Glutamatergic neuron (in vitro differentiated cells): Measurements from ENCODE around the gene PRKAR1A. TPM values are rescaled to one million over a fixed set of nuclear protein-coding genes. Genes with fewer than 3 reads are reported as not detected.

ENCODE experiments used
- DNase-seq: peaks from one replicate; pipeline ENCODE4 v3.0.0; 2022
- H3K27ac Mint-ChIP-seq: one replicate; pipeline ENCODE4 v1.8.0; 2020; ENCODE audit warnings: mild to moderate bottlenecking, mixed read lengths, inconsistent platforms; ENCODE audit not compliant: unreplicated experiment
- H3K27me3 Mint-ChIP-seq: one replicate; pipeline ENCODE4 v1.8.0; 2020; ENCODE audit warnings: mild to moderate bottlenecking, moderate library complexity, mixed read lengths, inconsistent platforms; ENCODE audit not compliant: unreplicated experiment
- H3K36me3 Mint-ChIP-seq: one replicate; pipeline ENCODE4 v1.8.0; 2020; ENCODE audit warnings: mild to moderate bottlenecking, mixed read lengths, inconsistent platforms; ENCODE audit not compliant: unreplicated experiment
- H3K4me1 Mint-ChIP-seq: one replicate; pipeline ENCODE4 v1.8.0; 2020; ENCODE audit warnings: mild to moderate bottlenecking, low read depth, mixed read lengths, inconsistent platforms; ENCODE audit not compliant: unreplicated experiment
- H3K4me3 Mint-ChIP-seq: one replicate; pipeline ENCODE4 v1.8.0; 2020; ENCODE audit warnings: mild to moderate bottlenecking, mixed read lengths, inconsistent platforms; ENCODE audit not compliant: unreplicated experiment
- H3K9me3 Mint-ChIP-seq: one replicate; pipeline ENCODE4 v1.8.0; 2020; ENCODE audit warnings: mild to moderate bottlenecking, moderate library complexity, mixed read lengths, inconsistent platforms; ENCODE audit not compliant: unreplicated experiment
- CTCF ChIP-seq: fragments of 200-600 bp; sonication (generic); IDR thresholded peaks from one replicate; pipeline ENCODE4 v1.5.0; 2021; ENCODE audit not compliant: partially characterized antibody, unreplicated experiment
- total RNA-seq: library from RNA; stranded (reverse); fragmentation: NEBNext Ultra II Directional; extraction: Animal tissue kit (Norgen Biotek cat#: 25700); gene quantifications from one replicate; pipeline ENCODE4 v1.2.1, GENCODE V29; 2021; ENCODE audit not compliant: unreplicated experiment

PRKAR1A gene
- total RNA-seq, 1 donor from 2014 or later: 277 TPM

GRCh38 chr17:68576137-68576536 lies 63.9 kb downstream of the PRKAR1A start:
- Mint-ChIP-seq H3K27me3 (peaks cover 3% of the 10 kb centered on the region), H3K9me3 (no peaks in the 10 kb centered on the region), H3K4me3 (no peak overlapping the region), H3K27ac (no peak overlapping the region), H3K36me3 (no peaks in the 10 kb centered on the region), H3K4me1 (peaks cover 3% of the 10 kb centered on the region)
- no peak for TF ChIP-seq CTCF
- no peak for DNase-seq

- Mint-ChIP-seq H3K9me3 (no peaks in the 10 kb centered on the region), H3K4me3 (no peak overlapping the region), H3K4me1 (peaks cover 5% of the 10 kb centered on the region), H3K27me3 (peaks cover 3% of the 10 kb centered on the region), H3K27ac (no peak overlapping the region), H3K36me3 (no peaks in the 10 kb centered on the region)
- DNase-seq: no peak
- no peak for TF ChIP-seq CTCF
Measured at GRCh38 chr17:68576811-68577496, 64.7 kb downstream of the PRKAR1A start.

- Mint-ChIP-seq H3K4me1 (peaks cover 7% of the 10 kb centered on the region), H3K27ac (no peak overlapping the region), H3K27me3 (peaks cover 3% of the 10 kb centered on the region), H3K36me3 (no peaks in the 10 kb centered on the region), H3K9me3 (no peaks in the 10 kb centered on the region), H3K4me3 (no peak overlapping the region)
- no peak for DNase-seq
- no peak for TF ChIP-seq CTCF
Measured at GRCh38 chr17:68577497-68577821, 65.2 kb downstream of the PRKAR1A start.

- DNase-seq: no peak
- Mint-ChIP-seq H3K36me3 (no peaks in the 10 kb centered on the region), H3K27me3 (peaks cover 3% of the 10 kb centered on the region), H3K9me3 (no peaks in the 10 kb centered on the region), H3K27ac (no peak overlapping the region), H3K4me3 (no peak overlapping the region), H3K4me1 (peaks cover 7% of the 10 kb centered on the region)
- TF ChIP-seq CTCF: no peak
Measured at GRCh38 chr17:68578236-68578635, 66.0 kb downstream of the PRKAR1A start.

- Mint-ChIP-seq H3K36me3 (no peaks in the 10 kb centered on the region), H3K9me3 (no peaks in the 10 kb centered on the region), H3K27ac (no peak overlapping the region), H3K4me1 (peaks cover 7% of the 10 kb centered on the region), H3K4me3 (no peak overlapping the region), H3K27me3 (peaks cover 3% of the 10 kb centered on the region)
- DNase-seq: no peak
- no peak for TF ChIP-seq CTCF
Measured at GRCh38 chr17:68579194-68579927, 67.1 kb downstream of the PRKAR1A start.
